Loucy (cell line): Measurements from ENCODE around the gene ST3GAL3.
"Not testable (repeated sequence)": the region's sequence is repeated elsewhere in the genome, so short reads cannot be mapped to it uniquely, and the experiment has no call there.

Experiments
- H2AFZ ChIP-seq: fragments of 200-600 bp; sonication (generic); 2 replicates; pipeline ENCODE4 v1.6.0; 2016; ENCODE audit warnings: antibody characterized with exemption, mild to moderate bottlenecking, low read length, moderate library complexity
- H3F3A ChIP-seq: fragments of 200-600 bp; 2 replicates; pipeline ENCODE4 v1.6.0; 2016; ENCODE audit warnings: antibody characterized with exemption, low read depth, mild to moderate bottlenecking
- H3K27me3 ChIP-seq: fragments of 200-600 bp; sonication (generic); 2 replicates; pipeline ENCODE4 v1.6.1; 2014; ENCODE audit warnings: low read length, mild to moderate bottlenecking; ENCODE audit not compliant: insufficient read depth, poor library complexity, severe bottlenecking
- H3K36me3 ChIP-seq: fragments of 200-600 bp; sonication (generic); 2 replicates; pipeline ENCODE4 v1.6.1; 2016; ENCODE audit warnings: low read length; ENCODE audit not compliant: insufficient read depth
- H3K4me1 ChIP-seq: fragments of 200-600 bp; sonication (generic); 2 replicates; pipeline ENCODE4 v1.5.1; 2014; ENCODE audit warnings: low read length, mild to moderate bottlenecking; ENCODE audit not compliant: insufficient read depth, poor library complexity, severe bottlenecking
- H3K4me2 ChIP-seq: fragments of 200-600 bp; sonication (generic); 2 replicates; pipeline ENCODE4 v1.6.0; 2014; ENCODE audit warnings: antibody characterized with exemption, low read length, low read depth, mild to moderate bottlenecking; ENCODE audit not compliant: poor library complexity, severe bottlenecking
- H3K4me3 ChIP-seq: fragments of 200-600 bp; sonication (generic); 2 replicates; pipeline ENCODE4 v1.5.1; 2014; ENCODE audit warnings: low read length, mild to moderate bottlenecking, mixed read lengths; ENCODE audit not compliant: poor library complexity, severe bottlenecking
- H3K79me2 ChIP-seq: fragments of 200-600 bp; sonication (generic); 2 replicates; pipeline ENCODE4 v1.6.1; 2014; ENCODE audit warnings: low read length; ENCODE audit not compliant: insufficient read depth
- H3K9ac ChIP-seq: fragments of 200-600 bp; sonication (generic); 2 replicates; pipeline ENCODE4 v1.6.0; 2014; ENCODE audit warnings: mild to moderate bottlenecking, low read depth, low read length, moderate library complexity; ENCODE audit not compliant: poor library complexity, severe bottlenecking
- H3K9me2 ChIP-seq: fragments of 200-600 bp; sonication (generic); replicated peaks from 2 replicates; pipeline ENCODE4 v1.6.1; 2016; ENCODE audit warnings: low read depth, low read length, mixed read lengths
- H3K9me3 ChIP-seq: fragments of 200-600 bp; sonication (generic); 2 replicates; pipeline ENCODE4 v1.6.1; 2014; ENCODE audit warnings: mild to moderate bottlenecking, antibody characterized with exemption, low read length, low read depth; ENCODE audit not compliant: insufficient read depth
- H4K20me1 ChIP-seq: fragments of 200-600 bp; sonication (generic); 2 replicates; pipeline ENCODE4 v1.6.0; 2014; ENCODE audit warnings: antibody characterized with exemption, low read length, mild to moderate bottlenecking; ENCODE audit not compliant: insufficient read depth, poor library complexity, severe bottlenecking
- EZH2phosphoT487 ChIP-seq: fragments of 200-600 bp; IDR thresholded peaks from 2 replicates; pipeline ENCODE4 v1.6.1; 2018; ENCODE audit warnings: antibody characterized with exemption, mild to moderate bottlenecking, moderate library complexity, borderline replicate concordance
- TF ChIP-seq, protein P1 (sequence below): fragments of 200-600 bp; sonication (generic); conservative IDR thresholded peaks from 2 replicates; pipeline ENCODE4 v1.5.1; 2014; ENCODE audit warnings: mild to moderate bottlenecking, antibody characterized with exemption, low read length

Gene ST3GAL3

DNA sequence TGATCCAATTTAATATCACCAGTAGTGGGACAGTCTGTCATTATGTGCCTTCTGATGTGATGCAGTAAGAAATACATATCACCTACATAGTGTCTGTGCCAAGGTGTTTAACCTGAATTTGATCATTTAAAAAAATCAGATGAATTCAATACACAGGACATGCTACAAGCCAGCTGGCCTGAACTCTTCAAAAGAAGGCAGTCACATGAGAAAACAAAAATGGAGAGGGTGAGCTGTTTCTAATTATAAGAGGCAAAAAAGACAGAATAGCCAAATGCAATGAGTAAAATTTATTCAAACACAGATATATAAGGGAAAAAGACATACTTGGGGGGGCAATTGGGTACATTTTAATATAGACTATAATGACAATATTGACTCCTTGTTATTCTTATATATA, 66.5 kb downstream of the ST3GAL3 start:
- H3K9me2 ChIP-seq = no peaks in the 10 kb centered on the region
- no peaks in the 10 kb centered on the region for H3K27me3 ChIP-seq
- no peaks in the 10 kb centered on the region for H4K20me1 ChIP-seq
- no peaks in the 10 kb centered on the region for H3K9me3 ChIP-seq
- H3K79me2 ChIP-seq = no peaks in the 10 kb centered on the region
- no peak for TF ChIP-seq EZH2phosphoT487
- TF ChIP-seq, protein P1, sequence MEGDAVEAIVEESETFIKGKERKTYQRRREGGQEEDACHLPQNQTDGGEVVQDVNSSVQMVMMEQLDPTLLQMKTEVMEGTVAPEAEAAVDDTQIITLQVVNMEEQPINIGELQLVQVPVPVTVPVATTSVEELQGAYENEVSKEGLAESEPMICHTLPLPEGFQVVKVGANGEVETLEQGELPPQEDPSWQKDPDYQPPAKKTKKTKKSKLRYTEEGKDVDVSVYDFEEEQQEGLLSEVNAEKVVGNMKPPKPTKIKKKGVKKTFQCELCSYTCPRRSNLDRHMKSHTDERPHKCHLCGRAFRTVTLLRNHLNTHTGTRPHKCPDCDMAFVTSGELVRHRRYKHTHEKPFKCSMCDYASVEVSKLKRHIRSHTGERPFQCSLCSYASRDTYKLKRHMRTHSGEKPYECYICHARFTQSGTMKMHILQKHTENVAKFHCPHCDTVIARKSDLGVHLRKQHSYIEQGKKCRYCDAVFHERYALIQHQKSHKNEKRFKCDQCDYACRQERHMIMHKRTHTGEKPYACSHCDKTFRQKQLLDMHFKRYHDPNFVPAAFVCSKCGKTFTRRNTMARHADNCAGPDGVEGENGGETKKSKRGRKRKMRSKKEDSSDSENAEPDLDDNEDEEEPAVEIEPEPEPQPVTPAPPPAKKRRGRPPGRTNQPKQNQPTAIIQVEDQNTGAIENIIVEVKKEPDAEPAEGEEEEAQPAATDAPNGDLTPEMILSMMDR = no peak
- no peak overlapping the region for H3K9ac ChIP-seq
- peaks cover 10% of the 10 kb centered on the region for H3K4me1 ChIP-seq
- no peaks in the 10 kb centered on the region for H3F3A ChIP-seq
- peaks cover 4% of the 10 kb centered on the region; the same call in 1 of the 2 replicates for H3K36me3 ChIP-seq
- no peak overlapping the region for H3K4me2 ChIP-seq
- no peak overlapping the region for H3K4me3 ChIP-seq
- no peak overlapping the region for H2AFZ ChIP-seq

DNA sequence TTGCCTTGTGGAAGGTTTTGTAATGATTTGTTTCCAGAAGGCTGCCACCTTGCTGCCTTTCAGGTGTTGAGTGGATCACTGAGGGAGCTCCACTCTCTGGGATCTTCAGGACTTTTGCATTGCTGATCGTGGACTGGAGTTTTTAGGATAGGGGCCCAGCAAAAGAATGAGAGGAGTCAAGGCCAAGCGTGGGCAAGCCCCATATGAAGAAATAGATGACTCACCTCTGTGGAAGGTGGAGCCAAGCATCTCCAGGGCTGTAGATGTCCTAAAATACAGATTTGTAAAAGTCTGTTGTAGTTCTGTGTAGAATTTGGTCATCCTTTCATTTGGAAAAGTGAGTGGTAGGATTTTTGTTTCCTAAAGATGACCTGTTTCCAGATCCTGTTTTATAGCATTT, 67.0 kb downstream of the ST3GAL3 start:
- Histone ChIP-seq H3K9me2 (no peaks in the 10 kb centered on the region), H3K79me2 (no peaks in the 10 kb centered on the region), H3K9me3 (no peaks in the 10 kb centered on the region), H3K4me2 (no peak overlapping the region), H4K20me1 (no peaks in the 10 kb centered on the region), H3K4me3 (no peak overlapping the region), H3K4me1 (peaks cover 10% of the 10 kb centered on the region), H2AFZ (no peak overlapping the region), H3K27me3 (no peaks in the 10 kb centered on the region), H3K36me3 (peaks cover 4% of the 10 kb centered on the region; the same call in 1 of the 2 replicates), H3F3A (no peaks in the 10 kb centered on the region), H3K9ac (no peak overlapping the region)
- TF ChIP-seq EZH2phosphoT487 = no peak
- TF ChIP-seq, protein P1 = no peak

DNA sequence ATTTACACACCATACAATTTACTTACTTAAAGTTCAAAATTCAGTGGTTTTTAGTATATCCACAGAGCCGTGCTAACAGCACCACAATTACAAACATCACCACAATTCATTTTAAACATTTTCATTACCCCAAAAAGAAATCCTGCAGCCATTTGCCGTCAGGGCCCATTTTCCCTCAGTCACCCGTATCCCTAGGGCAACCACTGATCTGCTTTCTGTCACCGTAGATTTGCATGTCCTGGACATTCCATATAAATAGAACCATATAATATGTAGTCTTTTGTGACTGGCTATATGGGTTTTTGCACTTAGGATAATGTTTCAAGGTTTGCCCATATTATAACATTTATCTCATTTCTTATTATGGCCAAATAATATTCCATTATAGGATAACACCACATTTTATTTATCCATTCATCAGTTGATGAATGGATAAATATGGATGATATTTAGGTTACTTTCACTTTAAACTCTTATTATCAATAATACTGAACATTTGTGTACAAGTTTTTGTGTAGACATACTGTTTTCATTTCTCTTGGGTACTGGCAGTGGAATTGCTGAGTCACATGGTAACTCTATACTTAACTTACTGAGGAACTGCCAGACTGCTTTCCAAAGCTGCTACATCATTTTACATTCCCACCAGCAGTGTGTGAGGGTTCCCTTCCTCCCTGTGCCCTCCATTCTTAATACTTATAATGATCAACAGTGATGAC, 68.9 kb downstream of the ST3GAL3 start:
- Histone ChIP-seq H3K36me3 (peaks cover 4% of the 10 kb centered on the region; the same call in 1 of the 2 replicates), H2AFZ (no peak overlapping the region), H3K9me3 (0 out of 2 replicates have a peak, but pooled peaks cover 6% of the 10 kb centered on the region), H3K4me3 (no peak overlapping the region), H3K27me3 (no peaks in the 10 kb centered on the region), H3K4me1 (peaks cover 5% of the 10 kb centered on the region), H4K20me1 (no peaks in the 10 kb centered on the region), H3K4me2 (no peak overlapping the region), H3K9me2 (no peaks in the 10 kb centered on the region), H3F3A (no peaks in the 10 kb centered on the region), H3K9ac (no peak overlapping the region), H3K79me2 (no peaks in the 10 kb centered on the region)
- TF ChIP-seq, protein P1 = no peak
- TF ChIP-seq EZH2phosphoT487 = no peak

DNA sequence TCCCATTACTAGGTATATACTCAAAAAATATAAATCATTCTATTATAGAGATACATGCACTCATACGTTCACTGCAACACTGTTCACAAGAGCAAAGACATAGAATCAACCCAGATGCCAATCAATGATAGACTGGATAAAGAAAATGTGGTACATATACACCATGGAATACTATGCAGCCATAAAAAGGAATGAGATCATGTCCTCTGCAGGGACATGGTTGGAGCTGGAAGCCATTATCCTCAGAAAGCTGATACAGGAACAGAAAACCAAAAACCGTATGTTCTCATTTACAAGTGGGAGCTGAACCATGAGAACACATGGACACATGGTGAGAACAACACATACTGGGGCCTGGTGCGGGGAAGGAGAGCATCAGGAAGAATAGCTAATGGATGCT, 70.6 kb downstream of the ST3GAL3 start:
- H3K36me3 ChIP-seq, H3K9ac ChIP-seq, H3K4me1 ChIP-seq, H4K20me1 ChIP-seq, H3K4me3 ChIP-seq, H2AFZ ChIP-seq, H3K79me2 ChIP-seq, H3K4me2 ChIP-seq, H3F3A ChIP-seq, H3K9me2 ChIP-seq, H3K27me3 ChIP-seq, H3K9me3 ChIP-seq: not testable (repeated sequence)
